ENCODE data around the gene WWOX. TPM values are rescaled to one million over a fixed set of nuclear protein-coding genes. Genes with fewer than 3 reads are reported as not detected.

WWOX gene
- total and polyA plus RNA-seq, 4 experiments from 2014 or later, result 10.4 to 23.1 (median 17.5) TPM

GRCh38 chr16:78281115-78281514, 181.7 kb downstream of the WWOX start:
- intact Hi-C loops (cut with micrococcal nuclease), result no loop called here
- H3K4me1 ChIP-seq (ENCODE audit: insufficient read depth, low read length), result no peaks in the 10 kb centered on the region
- ChIA-PET CTCF (ENCODE audit: partially characterized antibody) (no interaction called here), POLR2A (ENCODE audit: partially characterized antibody) (no interaction called here)
- DNase-seq, result no peak
- H3K36me3 Mint-ChIP-seq, result peaks cover 3 to 8% of the 10 kb centered on the region in 2 donors
- H3K4me3 Mint-ChIP-seq, result no peak overlapping the region
- no peak overlapping the region for H3K27ac ChIP-seq (ENCODE audit: low read depth, low read length)
- H3K4me3 ChIP-seq (ENCODE audit: low read length in 2 of 2), result no peak overlapping the region
- no peaks in the 10 kb centered on the region for H3K36me3 ChIP-seq (ENCODE audit: insufficient read depth, low read length)
- H3K27me3 ChIP-seq (ENCODE audit: insufficient read depth, low read length), result no peaks in the 10 kb centered on the region
- no peaks in the 10 kb centered on the region for H3K27me3 Mint-ChIP-seq
- peak overlapping the region in 1 of 7 donors; percentile 20 for H3K27ac Mint-ChIP-seq
- peaks cover 0 to 2% (median 0%) of the 10 kb centered on the region in 4 donors for H3K4me1 Mint-ChIP-seq
- H3K9me3 ChIP-seq (ENCODE audit: control insufficient read depth in 1 of 2, low read length in 2 of 2), result no peaks in the 10 kb centered on the region
- H3K9me3 Mint-ChIP-seq, result peaks cover 0 to 2% (median 0%) of the 10 kb centered on the region in 8 donors

- Histone ChIP-seq H3K27me3 (ENCODE audit: insufficient read depth, low read length) (no peaks in the 10 kb centered on the region), H3K36me3 (ENCODE audit: insufficient read depth, low read length) (no peaks in the 10 kb centered on the region), H3K4me3 (ENCODE audit: low read length in 2 of 2) (no peak overlapping the region), H3K9me3 (ENCODE audit: control insufficient read depth in 1 of 2, low read length in 2 of 2) (no peaks in the 10 kb centered on the region), H3K27ac (ENCODE audit: low read depth, low read length) (no peak overlapping the region), H3K4me1 (ENCODE audit: insufficient read depth, low read length) (no peaks in the 10 kb centered on the region)
- DNase-seq, result no peak
- H3K9me3 Mint-ChIP-seq, result peaks cover 0 to 2% (median 0%) of the 10 kb centered on the region in 8 donors
- no peak overlapping the region for H3K4me3 Mint-ChIP-seq
- peaks cover 3 to 8% of the 10 kb centered on the region in 2 donors for H3K36me3 Mint-ChIP-seq
- H3K27me3 Mint-ChIP-seq, result no peaks in the 10 kb centered on the region
- POLR2A ChIA-PET (ENCODE audit: partially characterized antibody), result interaction anchor here (0.6 kb wide), 1 partner anchor 66 kb away, joined by 3 read pairs; no protein-coding TSS in a partner anchor
- H3K4me1 Mint-ChIP-seq, result peaks cover 0 to 2% (median 0%) of the 10 kb centered on the region in 4 donors
- CTCF ChIA-PET (ENCODE audit: partially characterized antibody), result no interaction called here
- no peak overlapping the region for H3K27ac Mint-ChIP-seq
- intact Hi-C loops (cut with micrococcal nuclease), result no loop called here
Observed at GRCh38 chr16:78283548-78284251, 184.2 kb downstream of the WWOX start.

- no peak overlapping the region for H3K4me3 ChIP-seq (ENCODE audit: low read length in 2 of 2)
- no peaks in the 10 kb centered on the region for H3K36me3 ChIP-seq (ENCODE audit: insufficient read depth, low read length)
- H3K27me3 ChIP-seq (ENCODE audit: insufficient read depth, low read length), result no peaks in the 10 kb centered on the region
- Mint-ChIP-seq H3K27ac (no peak overlapping the region), H3K27me3 (no peaks in the 10 kb centered on the region), H3K4me3 (no peak overlapping the region), H3K9me3 (peaks cover 0 to 2% (median 0%) of the 10 kb centered on the region in 8 donors), H3K36me3 (peaks cover 3 to 8% of the 10 kb centered on the region in 2 donors), H3K4me1 (peaks cover 0 to 2% (median 0%) of the 10 kb centered on the region in 4 donors)
- CTCF ChIA-PET (ENCODE audit: partially characterized antibody), result no interaction called here
- intact Hi-C loops (cut with micrococcal nuclease), result no loop called here
- H3K9me3 ChIP-seq (ENCODE audit: control insufficient read depth in 1 of 2, low read length in 2 of 2), result no peaks in the 10 kb centered on the region
- H3K4me1 ChIP-seq (ENCODE audit: insufficient read depth, low read length), result no peaks in the 10 kb centered on the region
- no peak overlapping the region for H3K27ac ChIP-seq (ENCODE audit: low read depth, low read length)
- POLR2A ChIA-PET (ENCODE audit: partially characterized antibody), result no interaction called here
- DNase-seq, result no peak
Observed at GRCh38 chr16:78284326-78284725, 184.9 kb downstream of the WWOX start.

GRCh38 chr16:78284957-78285434, 185.5 kb downstream of the WWOX start:
- ChIA-PET CTCF (ENCODE audit: partially characterized antibody) (no interaction called here), POLR2A (ENCODE audit: partially characterized antibody) (no interaction called here)
- no peak for DNase-seq
- Histone ChIP-seq H3K27me3 (ENCODE audit: insufficient read depth, low read length) (no peaks in the 10 kb centered on the region), H3K27ac (ENCODE audit: low read depth, low read length) (no peak overlapping the region), H3K36me3 (ENCODE audit: insufficient read depth, low read length) (no peaks in the 10 kb centered on the region), H3K4me3 (ENCODE audit: low read length in 2 of 2) (no peak overlapping the region), H3K4me1 (ENCODE audit: insufficient read depth, low read length) (no peaks in the 10 kb centered on the region), H3K9me3 (ENCODE audit: control insufficient read depth in 1 of 2, low read length in 2 of 2) (no peaks in the 10 kb centered on the region)
- Mint-ChIP-seq H3K4me3 (no peak overlapping the region), H3K27me3 (no peaks in the 10 kb centered on the region), H3K9me3 (peaks cover 0 to 2% (median 0%) of the 10 kb centered on the region in 8 donors), H3K36me3 (peaks cover 3 to 8% of the 10 kb centered on the region in 2 donors), H3K4me1 (peaks cover 0 to 2% (median 0%) of the 10 kb centered on the region in 4 donors), H3K27ac (no peak overlapping the region)
- intact Hi-C loops (cut with micrococcal nuclease), result no loop called here

- Histone ChIP-seq H3K36me3 (ENCODE audit: insufficient read depth, low read length) (no peaks in the 10 kb centered on the region), H3K9me3 (ENCODE audit: control insufficient read depth in 1 of 2, low read length in 2 of 2) (no peaks in the 10 kb centered on the region), H3K4me1 (ENCODE audit: insufficient read depth, low read length) (no peaks in the 10 kb centered on the region), H3K27me3 (ENCODE audit: insufficient read depth, low read length) (no peaks in the 10 kb centered on the region), H3K4me3 (ENCODE audit: low read length in 2 of 2) (no peak overlapping the region), H3K27ac (ENCODE audit: low read depth, low read length) (no peak overlapping the region)
- ChIA-PET CTCF (ENCODE audit: partially characterized antibody) (no interaction called here), POLR2A (ENCODE audit: partially characterized antibody) (no interaction called here)
- H3K9me3 Mint-ChIP-seq, result no peaks in the 10 kb centered on the region
- H3K4me3 Mint-ChIP-seq, result no peak overlapping the region
- H3K27ac Mint-ChIP-seq, result no peak overlapping the region
- H3K27me3 Mint-ChIP-seq, result no peaks in the 10 kb centered on the region
- intact Hi-C loops (cut with micrococcal nuclease), result no loop called here
- peaks cover 0 to 5% of the 10 kb centered on the region in 2 donors for H3K36me3 Mint-ChIP-seq
- H3K4me1 Mint-ChIP-seq, result peaks cover 0 to 2% (median 0%) of the 10 kb centered on the region in 4 donors
- no peak for DNase-seq
Observed at GRCh38 chr16:78285437-78285922, 186.0 kb downstream of the WWOX start.

GRCh38 chr16:78286065-78286464, 186.6 kb downstream of the WWOX start:
- Histone ChIP-seq H3K27ac (ENCODE audit: low read depth, low read length) (no peak overlapping the region), H3K4me3 (ENCODE audit: low read length in 2 of 2) (no peak overlapping the region), H3K27me3 (ENCODE audit: insufficient read depth, low read length) (no peaks in the 10 kb centered on the region), H3K4me1 (ENCODE audit: insufficient read depth, low read length) (no peaks in the 10 kb centered on the region), H3K36me3 (ENCODE audit: insufficient read depth, low read length) (no peaks in the 10 kb centered on the region), H3K9me3 (ENCODE audit: control insufficient read depth in 1 of 2, low read length in 2 of 2) (no peaks in the 10 kb centered on the region)
- no peak overlapping the region for H3K27ac Mint-ChIP-seq
- no peak for DNase-seq
- ChIA-PET POLR2A (ENCODE audit: partially characterized antibody) (no interaction called here), CTCF (ENCODE audit: partially characterized antibody) (no interaction called here)
- peaks cover 0 to 2% (median 0%) of the 10 kb centered on the region in 4 donors for H3K4me1 Mint-ChIP-seq
- no peaks in the 10 kb centered on the region for H3K27me3 Mint-ChIP-seq
- H3K4me3 Mint-ChIP-seq, result no peak overlapping the region
- no peaks in the 10 kb centered on the region for H3K9me3 Mint-ChIP-seq
- intact Hi-C loops (cut with micrococcal nuclease), result no loop called here
- H3K36me3 Mint-ChIP-seq, result peaks cover 0 to 5% of the 10 kb centered on the region in 2 donors

- H3K27me3 ChIP-seq (ENCODE audit: insufficient read depth, low read length), result no peaks in the 10 kb centered on the region
- H3K27ac ChIP-seq (ENCODE audit: low read depth, low read length), result no peak overlapping the region
- intact Hi-C loops (cut with micrococcal nuclease), result no loop called here
- Mint-ChIP-seq H3K36me3 (peaks cover 0 to 6% of the 10 kb centered on the region in 2 donors), H3K27ac (no peak overlapping the region), H3K4me3 (no peak overlapping the region), H3K4me1 (peaks cover 0 to 2% (median 0%) of the 10 kb centered on the region in 4 donors), H3K9me3 (no peaks in the 10 kb centered on the region), H3K27me3 (no peaks in the 10 kb centered on the region)
- H3K36me3 ChIP-seq (ENCODE audit: insufficient read depth, low read length), result no peaks in the 10 kb centered on the region
- H3K4me3 ChIP-seq (ENCODE audit: low read length in 2 of 2), result no peak overlapping the region
- ChIA-PET CTCF (ENCODE audit: partially characterized antibody) (no interaction called here), POLR2A (ENCODE audit: partially characterized antibody) (no interaction called here)
- no peaks in the 10 kb centered on the region for H3K4me1 ChIP-seq (ENCODE audit: insufficient read depth, low read length)
- no peak for DNase-seq
- no peaks in the 10 kb centered on the region for H3K9me3 ChIP-seq (ENCODE audit: control insufficient read depth in 1 of 2, low read length in 2 of 2)
Observed at GRCh38 chr16:78288888-78289287, 189.4 kb downstream of the WWOX start.
